A172 (cell line): ENCODE results near the gene PPDPF. TPM values are rescaled to one million over a fixed set of nuclear protein-coding genes. Genes with fewer than 3 reads are reported as not detected.
"Not testable (repeated sequence)": the region's sequence is repeated elsewhere in the genome, so short reads cannot be mapped to it uniquely, and the experiment has no call there.

Experiments
- DNase-seq: peaks from one replicate; pipeline ENCODE4 v3.0.0-alpha.2; 2015; ENCODE audit warnings: low spot score
- total RNA-seq: library from RNA; depleted of rRNA; stranded (reverse); fragments of >200 nt; shearing (Covaris generic); gene quantifications from 2 replicates; pipeline ENCODE4 v1.2.3, GENCODE V29; 2014

The PPDPF gene
- total RNA-seq, 1 experiment from 2014 or later = 67.4 TPM

GRCh38 chr20:63500151-63500901, 20.2 kb upstream of the PPDPF start:
- DNase-seq = no peak

- no peak for DNase-seq
Measured at GRCh38 chr20:63500902-63501817, 19.4 kb upstream of the PPDPF start.

- no peak for DNase-seq
Measured at GRCh38 chr20:63501818-63502670, 18.5 kb upstream of the PPDPF start.

GRCh38 chr20:63502671-63503172, 17.8 kb upstream of the PPDPF start:
- DNase-seq = no peak

- no peak for DNase-seq
Measured at GRCh38 chr20:63503524-63503923, 17.0 kb upstream of the PPDPF start.

GRCh38 chr20:63504642-63505041, 15.9 kb upstream of the PPDPF start:
- no peak for DNase-seq

- DNase-seq = no peak
Measured at GRCh38 chr20:63505281-63505680, 15.3 kb upstream of the PPDPF start.

- DNase-seq = no peak
Measured at GRCh38 chr20:63505723-63506122, 14.8 kb upstream of the PPDPF start.

- DNase-seq = no peak
Measured at GRCh38 chr20:63507083-63507743, 13.4 kb upstream of the PPDPF start.

GRCh38 chr20:63508072-63508768, 12.3 kb upstream of the PPDPF start:
- no peak for DNase-seq

GRCh38 chr20:63509088-63509564, 11.4 kb upstream of the PPDPF start:
- no peak for DNase-seq

- no peak for DNase-seq
Measured at GRCh38 chr20:63513207-63513606, 7.4 kb upstream of the PPDPF start.

GRCh38 chr20:63514520-63514919, 6.0 kb upstream of the PPDPF start:
- DNase-seq = not testable (repeated sequence)

GRCh38 chr20:63517376-63518309, 2.9 kb upstream of the PPDPF start:
- DNase-seq = no peak

- no peak for DNase-seq
Measured at GRCh38 chr20:63518351-63518861, 2.2 kb upstream of the PPDPF start.

GRCh38 chr20:63518946-63519667, 1.5 kb upstream of the PPDPF start:
- DNase-seq = no peak

GRCh38 chr20:63519668-63520503, 679 bp upstream of the PPDPF start:
- DNase-seq = peak; percentile 55
